Endothelial cell (in vitro differentiated cells): ENCODE results near the gene EXO1. TPM values are rescaled to one million over a fixed set of nuclear protein-coding genes. Genes with fewer than 3 reads are reported as not detected.

Source experiments
- DNase-seq: peaks from one replicate; pipeline ENCODE4 v3.0.0; 2021; ENCODE audit warnings: low spot score
- H3K27ac Mint-ChIP-seq: one replicate; pipeline ENCODE4 v1.8.0; 2021; ENCODE audit warnings: mixed read lengths, inconsistent platforms; ENCODE audit not compliant: unreplicated experiment
- H3K27me3 Mint-ChIP-seq: one replicate; pipeline ENCODE4 v1.8.0; 2021; ENCODE audit warnings: mild to moderate bottlenecking, moderate library complexity, mixed read lengths, inconsistent platforms; ENCODE audit not compliant: unreplicated experiment
- H3K36me3 Mint-ChIP-seq: one replicate; pipeline ENCODE4 v1.8.0; 2021; ENCODE audit warnings: mild to moderate bottlenecking, low read depth, mixed read lengths, inconsistent platforms; ENCODE audit not compliant: unreplicated experiment
- H3K4me1 Mint-ChIP-seq: one replicate; pipeline ENCODE4 v1.8.0; 2021; ENCODE audit warnings: mild to moderate bottlenecking, mixed read lengths, inconsistent platforms; ENCODE audit not compliant: unreplicated experiment
- H3K4me3 Mint-ChIP-seq: one replicate; pipeline ENCODE4 v1.8.0; 2021; ENCODE audit warnings: mild to moderate bottlenecking, mixed read lengths, inconsistent platforms; ENCODE audit not compliant: unreplicated experiment
- H3K9me3 Mint-ChIP-seq: one replicate; pipeline ENCODE4 v1.8.0; 2021; ENCODE audit warnings: mixed read lengths, inconsistent platforms; ENCODE audit not compliant: unreplicated experiment
- total RNA-seq: library from RNA; stranded (reverse); fragmentation: NEBNext Ultra II Directional; extraction: Animal tissue kit (Norgen Biotek cat#: 25700); gene quantifications from one replicate; pipeline ENCODE4 v1.2.1, GENCODE V29; 2021; ENCODE audit not compliant: unreplicated experiment
- TF ChIP-seq, protein P1 (sequence below): fragments of 200-600 bp; sonication (generic); IDR thresholded peaks from one replicate; pipeline ENCODE4 v1.5.0; 2021; ENCODE audit warnings: antibody characterized with exemption; ENCODE audit not compliant: unreplicated experiment

Gene EXO1
- total RNA-seq, 1 donor from 2014 or later, result 6.5 TPM

DNA sequence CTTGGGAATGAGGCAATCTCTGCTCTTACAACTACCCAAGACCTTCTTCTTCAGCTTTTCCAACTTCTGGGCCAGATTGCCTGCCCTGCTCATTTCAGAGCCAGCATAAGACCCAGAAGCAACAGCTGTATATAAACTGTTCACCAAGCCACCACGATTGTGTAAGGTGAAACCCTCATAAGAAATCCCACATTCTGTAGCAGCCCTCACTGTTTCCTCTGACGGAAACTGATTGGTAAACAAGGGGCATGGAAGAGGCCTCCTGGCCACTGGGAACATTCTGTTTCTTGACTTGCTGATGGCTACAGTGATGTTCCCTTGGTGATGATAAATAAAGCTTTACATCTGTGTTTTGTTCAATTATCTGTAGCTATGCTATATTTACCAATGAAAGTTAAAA is 39.7 kb upstream of the EXO1 start:
- Mint-ChIP-seq H3K9me3 (no peaks in the 10 kb centered on the region), H3K27ac (no peak overlapping the region), H3K4me3 (no peak overlapping the region), H3K36me3 (no peaks in the 10 kb centered on the region), H3K4me1 (no peaks in the 10 kb centered on the region), H3K27me3 (peaks cover 3% of the 10 kb centered on the region)
- TF ChIP-seq, protein P1, sequence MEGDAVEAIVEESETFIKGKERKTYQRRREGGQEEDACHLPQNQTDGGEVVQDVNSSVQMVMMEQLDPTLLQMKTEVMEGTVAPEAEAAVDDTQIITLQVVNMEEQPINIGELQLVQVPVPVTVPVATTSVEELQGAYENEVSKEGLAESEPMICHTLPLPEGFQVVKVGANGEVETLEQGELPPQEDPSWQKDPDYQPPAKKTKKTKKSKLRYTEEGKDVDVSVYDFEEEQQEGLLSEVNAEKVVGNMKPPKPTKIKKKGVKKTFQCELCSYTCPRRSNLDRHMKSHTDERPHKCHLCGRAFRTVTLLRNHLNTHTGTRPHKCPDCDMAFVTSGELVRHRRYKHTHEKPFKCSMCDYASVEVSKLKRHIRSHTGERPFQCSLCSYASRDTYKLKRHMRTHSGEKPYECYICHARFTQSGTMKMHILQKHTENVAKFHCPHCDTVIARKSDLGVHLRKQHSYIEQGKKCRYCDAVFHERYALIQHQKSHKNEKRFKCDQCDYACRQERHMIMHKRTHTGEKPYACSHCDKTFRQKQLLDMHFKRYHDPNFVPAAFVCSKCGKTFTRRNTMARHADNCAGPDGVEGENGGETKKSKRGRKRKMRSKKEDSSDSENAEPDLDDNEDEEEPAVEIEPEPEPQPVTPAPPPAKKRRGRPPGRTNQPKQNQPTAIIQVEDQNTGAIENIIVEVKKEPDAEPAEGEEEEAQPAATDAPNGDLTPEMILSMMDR, result no peak
- no peak for DNase-seq

DNA sequence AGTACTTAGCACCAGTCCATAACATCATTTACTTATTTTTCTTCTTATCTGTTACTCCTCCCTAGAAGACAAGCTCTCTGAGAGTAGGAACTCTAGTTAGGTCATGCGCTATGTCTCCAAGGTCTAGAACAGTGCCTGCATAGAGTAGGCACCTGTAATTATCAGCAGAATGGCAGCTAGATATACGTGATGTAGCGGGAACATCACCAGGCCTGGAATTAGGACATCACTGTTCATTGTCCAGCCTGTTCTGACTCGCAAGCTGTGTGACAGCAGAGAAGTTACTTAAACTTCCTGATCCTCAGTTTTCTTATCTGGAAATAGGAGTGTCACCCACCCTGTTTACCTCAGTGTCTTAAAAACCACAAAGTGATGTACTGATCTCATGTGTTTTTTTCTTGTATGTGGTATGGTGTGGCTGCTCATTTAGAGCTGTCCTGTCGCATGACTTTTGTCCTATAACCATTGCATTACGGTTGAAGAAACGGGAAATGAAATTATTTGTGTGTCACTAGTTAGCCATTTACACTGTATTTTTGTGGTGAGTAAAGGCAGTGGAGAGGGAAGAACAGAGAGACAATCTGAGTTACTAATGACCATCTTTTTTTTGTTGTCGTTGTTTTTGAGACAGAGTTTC is 37.1 kb upstream of the EXO1 start:
- Mint-ChIP-seq H3K4me1 (no peaks in the 10 kb centered on the region), H3K4me3 (no peak overlapping the region), H3K27me3 (peaks cover 3% of the 10 kb centered on the region), H3K9me3 (no peaks in the 10 kb centered on the region), H3K36me3 (no peaks in the 10 kb centered on the region), H3K27ac (no peak overlapping the region)
- TF ChIP-seq, protein P1, result no peak
- DNase-seq, result no peak

DNA sequence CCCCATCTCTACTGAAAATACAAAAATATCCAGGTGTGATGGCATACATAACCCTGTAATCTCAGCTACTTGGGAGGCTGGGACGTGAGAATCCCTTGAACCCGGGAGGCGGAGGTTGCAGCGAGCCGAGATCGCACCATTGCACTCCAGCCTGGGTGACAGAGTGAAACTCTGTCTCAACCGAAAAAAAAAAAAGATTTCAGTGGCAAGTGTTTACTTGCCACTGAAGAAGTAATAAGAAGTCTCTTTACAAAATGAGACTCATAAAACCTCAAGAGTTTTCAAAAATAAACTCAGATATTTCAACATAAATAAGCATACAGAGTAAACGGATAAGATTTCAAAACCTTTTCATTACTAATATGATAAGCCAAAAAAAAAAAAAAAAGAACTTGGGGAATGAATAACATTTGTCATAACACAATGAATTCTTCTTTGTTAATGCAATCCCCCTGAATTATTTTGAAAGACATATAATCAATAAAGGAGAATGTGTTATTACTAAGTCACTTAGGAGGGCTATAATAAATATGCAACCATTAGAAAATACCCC is 34.2 kb upstream of the EXO1 start:
- Mint-ChIP-seq H3K36me3 (no peaks in the 10 kb centered on the region), H3K9me3 (no peaks in the 10 kb centered on the region), H3K27ac (no peak overlapping the region), H3K4me3 (no peak overlapping the region), H3K27me3 (peaks cover 3% of the 10 kb centered on the region), H3K4me1 (no peaks in the 10 kb centered on the region)
- TF ChIP-seq, protein P1, result no peak
- no peak for DNase-seq

DNA sequence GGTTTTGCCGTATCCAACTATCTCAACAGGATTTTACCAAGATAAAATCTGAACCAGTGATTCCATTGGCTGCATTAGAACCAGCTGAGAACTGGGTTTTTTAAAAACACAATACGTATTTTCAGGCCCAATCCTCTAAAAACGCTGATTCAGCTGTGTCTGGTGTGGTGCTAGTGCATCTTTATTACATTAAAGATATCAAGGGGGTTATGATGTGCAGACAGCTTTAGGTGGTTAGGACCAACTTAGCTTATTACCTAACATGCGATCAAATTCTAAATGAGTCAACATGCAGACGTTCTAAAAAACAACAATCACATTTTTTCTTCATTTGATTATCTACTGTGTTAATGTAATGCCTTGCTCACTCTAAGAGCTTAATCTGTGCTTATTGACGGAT is 32.0 kb upstream of the EXO1 start:
- no peaks in the 10 kb centered on the region for H3K4me1 Mint-ChIP-seq
- TF ChIP-seq, protein P1, result no peak
- peaks cover 4% of the 10 kb centered on the region for H3K9me3 Mint-ChIP-seq
- H3K27me3 Mint-ChIP-seq, result peaks cover 2% of the 10 kb centered on the region
- no peak for DNase-seq
- no peak overlapping the region for H3K4me3 Mint-ChIP-seq
- H3K36me3 Mint-ChIP-seq, result no peaks in the 10 kb centered on the region
- no peak overlapping the region for H3K27ac Mint-ChIP-seq

DNA sequence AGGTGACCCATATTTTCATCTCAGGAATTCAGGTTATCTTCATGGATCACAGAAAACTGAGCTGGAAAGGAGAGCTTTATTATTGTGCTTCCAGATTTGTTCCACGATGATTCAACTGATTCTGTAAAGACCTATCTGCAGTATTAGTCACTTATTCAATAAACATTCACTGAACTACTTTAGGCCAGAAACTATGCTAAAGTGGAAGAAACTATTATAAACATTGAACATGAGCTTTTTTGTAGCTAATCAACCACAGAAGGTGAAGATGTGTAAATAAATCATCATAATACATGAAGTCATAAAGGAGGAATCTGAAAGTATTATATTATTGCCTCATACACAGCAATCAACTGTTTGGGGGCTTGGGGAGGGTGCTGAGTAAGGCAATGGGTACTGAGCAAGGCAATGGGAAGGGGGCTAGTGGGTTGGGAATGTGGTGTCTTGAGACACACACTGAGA is 30.6 kb upstream of the EXO1 start:
- no peak overlapping the region for H3K4me3 Mint-ChIP-seq
- DNase-seq, result no peak
- no peaks in the 10 kb centered on the region for H3K36me3 Mint-ChIP-seq
- no peak overlapping the region for H3K27ac Mint-ChIP-seq
- peaks cover 4% of the 10 kb centered on the region for H3K9me3 Mint-ChIP-seq
- TF ChIP-seq, protein P1, result no peak
- no peaks in the 10 kb centered on the region for H3K4me1 Mint-ChIP-seq
- no peaks in the 10 kb centered on the region for H3K27me3 Mint-ChIP-seq
